WI38 (cell line): Measurements from ENCODE around the gene AP1AR.

ENCODE experiments used
- H3K4me3 ChIP-seq: 2 replicates; pipeline ENCODE4 v1.5.1; 2011; ENCODE audit warnings: low read depth, mild to moderate bottlenecking, control low read depth, low read length
- CTCF ChIP-seq: IDR thresholded peaks from 2 replicates; pipeline ENCODE4 v1.5.1; 2012; ENCODE audit warnings: low read depth, mild to moderate bottlenecking, control low read depth, low read length

The AP1AR gene

DNA sequence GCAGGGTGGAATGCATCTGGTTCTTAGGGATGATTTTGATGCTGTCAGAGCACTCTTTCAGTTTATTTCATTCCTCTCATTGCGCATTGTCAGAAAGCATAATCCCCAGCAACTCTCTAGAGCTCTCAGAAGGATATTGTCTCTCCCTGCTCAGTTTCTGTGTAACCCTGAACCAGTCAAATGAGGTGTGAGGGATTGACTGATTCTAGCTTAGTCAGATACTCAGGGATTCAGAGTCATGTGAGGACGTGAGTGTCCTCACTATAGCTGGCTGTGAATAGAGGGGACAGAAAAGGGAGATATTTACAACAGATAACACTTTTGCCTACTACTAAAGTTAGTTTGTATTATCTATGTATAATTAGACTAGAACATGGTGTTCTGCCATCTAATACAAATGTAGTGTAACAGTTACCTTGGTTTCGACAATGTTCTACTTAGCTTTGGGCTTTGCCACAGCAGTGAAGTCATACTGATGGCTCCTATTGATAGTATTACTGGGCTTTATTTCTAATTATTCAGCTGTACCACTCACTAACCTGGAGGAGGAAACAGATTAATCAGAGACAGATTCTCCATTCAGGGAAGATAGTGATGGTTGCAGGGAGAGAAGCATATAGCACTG is 19.5 kb downstream of the AP1AR start:
- TF ChIP-seq CTCF, result no peak
- H3K4me3 ChIP-seq, result no peak overlapping the region

DNA sequence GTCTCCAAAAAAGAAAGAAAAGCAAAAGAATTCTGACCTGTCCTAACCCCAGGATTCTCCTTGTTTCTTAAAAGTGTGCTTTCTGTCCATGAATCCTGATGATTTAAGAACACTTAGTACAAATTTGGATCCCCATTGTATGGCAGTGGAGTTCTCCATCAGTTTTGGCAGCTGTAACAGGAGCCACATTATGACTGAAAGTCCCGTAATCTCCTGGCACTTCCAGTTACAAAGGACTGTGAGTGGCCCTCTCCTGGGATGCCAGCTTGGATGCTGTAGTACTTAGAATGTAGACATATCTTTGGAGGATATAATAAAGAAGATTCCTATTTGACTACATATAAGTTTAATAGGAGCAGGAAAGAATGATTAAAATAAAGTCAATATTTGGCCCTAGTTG is 20.6 kb downstream of the AP1AR start:
- no peak overlapping the region for H3K4me3 ChIP-seq
- TF ChIP-seq CTCF, result no peak

- no peak overlapping the region for H3K4me3 ChIP-seq
- no peak for TF ChIP-seq CTCF
Observed at GRCh38 chr4:112253382-112254000, 21.9 kb downstream of the AP1AR start.

DNA sequence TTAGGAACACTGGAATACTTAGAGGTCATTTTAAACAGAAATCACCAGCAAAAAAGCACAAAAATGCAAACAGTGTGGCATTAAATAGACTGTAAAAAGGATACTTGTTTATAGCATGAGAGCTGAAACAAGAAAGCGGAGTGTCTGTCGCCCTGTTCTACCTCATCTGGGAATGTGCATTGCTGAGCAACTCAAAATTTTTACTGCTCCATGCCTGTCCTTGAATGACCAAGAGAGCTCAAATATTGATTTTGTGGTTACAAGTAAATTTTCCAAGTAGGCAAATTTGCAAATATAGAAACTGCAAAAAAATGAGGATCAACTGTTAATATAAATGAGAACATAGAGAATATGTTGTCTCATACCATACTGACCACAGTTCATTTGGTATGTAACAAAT is 25.5 kb downstream of the AP1AR start:
- no peak for TF ChIP-seq CTCF
- H3K4me3 ChIP-seq, result no peak overlapping the region

GRCh38 chr4:112266823-112267222 is 35.2 kb downstream of the AP1AR start:
- peak; percentile 14; the same call in 1 of the 2 replicates for TF ChIP-seq CTCF

GRCh38 chr4:112270051-112270450 is 38.5 kb downstream of the AP1AR start:
- H3K4me3 ChIP-seq, result no peak overlapping the region
- no peak for TF ChIP-seq CTCF

More at GRCh38 chr4:112266823-112267222, 35.2 kb downstream of the AP1AR start:
- H3K4me3 ChIP-seq, result no peak overlapping the region

DNA sequence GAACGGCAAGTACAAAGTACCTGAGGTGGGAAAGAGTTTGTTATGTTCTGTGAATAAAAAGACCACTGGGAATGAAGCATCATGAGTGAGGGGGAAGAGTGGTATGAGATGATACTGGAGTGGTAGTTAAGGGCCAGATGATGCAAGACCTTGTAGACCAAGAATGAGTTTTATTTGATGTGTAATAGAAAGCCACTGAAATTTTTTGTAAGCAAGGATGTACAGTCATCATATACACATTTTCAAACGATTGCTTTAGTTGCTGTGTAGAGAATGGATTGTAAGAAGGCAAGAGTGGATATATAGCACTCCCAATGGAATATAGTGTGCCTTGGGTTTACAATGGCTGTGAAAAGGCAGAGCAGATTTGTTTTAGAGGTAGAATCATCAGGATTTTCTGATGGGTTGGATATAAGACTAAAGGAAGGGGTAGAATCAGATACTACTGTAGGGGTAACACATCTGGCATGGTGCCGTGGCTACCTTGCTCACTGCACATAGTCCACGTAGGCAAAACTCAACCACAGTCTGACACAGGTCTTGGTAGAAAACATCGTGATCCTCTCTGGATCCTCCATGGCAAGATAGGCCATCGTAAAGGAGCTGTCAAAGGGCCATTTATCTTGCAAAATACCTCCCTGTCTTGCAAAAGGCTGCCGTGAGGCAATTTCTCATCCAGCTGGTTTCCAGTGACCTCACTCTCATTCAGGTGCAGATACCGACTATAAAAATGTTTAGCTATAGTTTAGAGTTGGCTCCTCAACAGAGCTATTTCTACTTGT is 39.2 kb downstream of the AP1AR start:
- H3K4me3 ChIP-seq, result no peak overlapping the region
- TF ChIP-seq CTCF, result no peak
